CD4-positive, alpha-beta T cell (primary cell): ENCODE data around the gene FNDC3A. TPM values are rescaled to one million over a fixed set of nuclear protein-coding genes. Genes with fewer than 3 reads are reported as not detected.

Experiments used
- ATAC-seq: fragments of 200-7000 bp; cut with Tn5 transposase; one replicate; pipeline ENCODE4 v1.10.0; 2022; ENCODE audit warnings: mild to moderate bottlenecking; ENCODE audit not compliant: poor library complexity
- CTCF ChIA-PET: fragments of 350-600 bp; sonication (Branson Sonifier 250); formaldehyde crosslinking; loops from one replicate; lab custom pipeline; 2021; ENCODE audit warnings: antibody characterized with exemption, inconsistent platforms; lab: Charles Lee
- POLR2A ChIA-PET: fragments of 350-600 bp; sonication (Branson Sonifier 250); formaldehyde crosslinking; loops from one replicate; lab custom pipeline; 2021; ENCODE audit warnings: antibody characterized with exemption, inconsistent platforms; lab: Charles Lee
- DNase-seq, 14 experiments: peaks; one replicate each; pipeline ENCODE4 v3.0.0-alpha.2; 2013 to 2020; ENCODE audit warnings: mixed read lengths in 2 of 14
- H3K27ac ChIP-seq, 2 donors: one replicate each; pipeline versions ENCODE4 v1.5.1 to v1.7.0; 2013; ENCODE audit warnings: low read length in 2 of 2, low read depth in 1 of 2, mild to moderate bottlenecking in 1 of 2
- H3K27me3 ChIP-seq, 2 experiments: 1 replicate in 1 of 2; 2 replicates in 1 of 2; pipeline versions ENCODE4 v1.6.1 to v1.7.0; 2013; ENCODE audit warnings: low read length in 2 of 2, control low read depth in 1 of 2, mild to moderate bottlenecking in 1 of 2, moderate library complexity in 1 of 2; ENCODE audit not compliant: insufficient read depth in 2 of 2, control insufficient read depth in 1 of 2
- H3K36me3 ChIP-seq: one replicate; pipeline ENCODE4 v1.6.1; 2013; ENCODE audit warnings: low read length, control low read depth; ENCODE audit not compliant: insufficient read depth
- H3K4me1 ChIP-seq: one replicate; pipeline ENCODE4 v1.6.1; 2013; ENCODE audit warnings: low read length, control low read depth; ENCODE audit not compliant: insufficient read depth
- H3K4me3 ChIP-seq: one replicate; pipeline ENCODE4 v1.5.1; 2013; ENCODE audit warnings: mild to moderate bottlenecking, low read length, moderate library complexity
- H3K9me3 ChIP-seq, 2 experiments: 1 replicate in 1 of 2; 2 replicates in 1 of 2; pipeline versions ENCODE4 v1.6.1 to v1.7.0; 2013; ENCODE audit warnings: low read length in 2 of 2, mild to moderate bottlenecking in 2 of 2, control low read depth in 1 of 2, moderate library complexity in 1 of 2; ENCODE audit not compliant: control insufficient read depth in 1 of 2, insufficient read depth in 1 of 2
- H3K27ac Mint-ChIP-seq: one replicate; pipeline ENCODE4 v1.8.0; 2020; ENCODE audit warnings: mixed read lengths
- H3K27me3 Mint-ChIP-seq: one replicate; pipeline ENCODE4 v1.8.0; 2021; ENCODE audit warnings: mixed read lengths
- H3K36me3 Mint-ChIP-seq: one replicate; pipeline ENCODE4 v1.8.0; 2021; ENCODE audit warnings: low read depth, mixed read lengths
- H3K4me1 Mint-ChIP-seq: one replicate; pipeline ENCODE4 v1.8.0; 2021; ENCODE audit warnings: low read depth, mixed read lengths
- H3K4me3 Mint-ChIP-seq: one replicate; pipeline ENCODE4 v1.8.0; 2020; ENCODE audit warnings: mild to moderate bottlenecking, mixed read lengths
- H3K9me3 Mint-ChIP-seq: one replicate; pipeline ENCODE4 v1.8.0; 2020; ENCODE audit warnings: mixed read lengths
- intact Hi-C, 2 experiments: fragments of 100-400 bp; cut with DNase I in 1 of 2; cut with micrococcal nuclease in 1 of 2; formaldehyde crosslinking; loops; one replicate each; pipeline versions ENCODE4 v1.15.1 to v1.9.0; 2023 to 2025; cut with DNase I, micrococcal nuclease
- total RNA-seq, 174 experiments: library from RNA in 2 of 174; stranded (reverse) in 2 of 174; gene quantifications; one replicate each; pipeline ENCODE4 v1.2.3 and lab custom pipeline; 2021 to 2026
- TF ChIP-seq, protein P1 (sequence below): fragments of 200-600 bp; IDR thresholded peaks from one replicate; pipeline ENCODE4 v1.8.0; 2022; ENCODE audit warnings: antibody characterized with exemption, mild to moderate bottlenecking

FNDC3A gene
- total RNA-seq, 2 experiments from 2014 or later = 27.7 to 28.6 TPM

DNA sequence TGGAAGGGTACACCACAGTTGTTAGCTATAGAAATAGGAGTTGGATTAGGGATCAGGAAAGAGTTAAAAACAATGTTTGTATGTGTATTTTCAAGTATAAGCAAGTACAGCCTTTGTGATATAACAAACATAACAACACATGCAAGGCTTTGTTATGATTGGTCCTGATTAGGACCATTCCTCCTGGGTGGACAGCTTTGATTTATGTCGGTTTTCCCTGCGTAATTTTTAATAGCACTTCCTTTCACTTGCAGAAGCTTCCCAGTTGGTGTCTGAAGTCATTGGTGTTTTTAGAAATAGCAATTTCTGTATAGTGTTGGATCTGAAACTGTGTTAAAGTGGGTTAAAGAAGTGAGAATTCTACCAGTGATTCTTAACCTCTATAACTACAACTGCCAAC is 10.0 kb downstream of the FNDC3A start:
- no peak overlapping the region for H3K27ac Mint-ChIP-seq
- POLR2A ChIA-PET = interaction anchor here (1.2 kb wide), 1 partner anchor 10 kb away, joined by 3 read pairs; the partner anchor contains the start of gene FNDC3A
- intact Hi-C loops = no loop called here

DNA sequence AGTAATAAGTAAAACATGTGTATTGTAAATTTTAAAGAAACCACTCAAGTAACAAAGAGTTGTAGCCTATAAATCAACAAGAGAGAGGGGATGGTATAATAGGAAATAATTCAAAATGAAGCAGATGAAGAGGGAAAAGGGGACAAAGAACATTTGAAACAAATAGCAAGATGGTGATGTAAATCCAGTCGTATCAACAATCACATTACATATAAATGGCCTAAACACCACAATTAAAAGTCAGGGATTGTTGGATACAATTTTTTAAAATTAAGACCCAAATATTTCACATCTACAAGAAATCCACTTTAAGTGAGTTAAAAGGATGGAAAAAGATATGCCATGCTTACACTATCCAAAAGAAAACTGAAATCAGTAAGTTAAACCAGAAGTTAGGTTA is 15.2 kb downstream of the FNDC3A start:
- Histone ChIP-seq H3K27ac (no peak overlapping the region), H3K4me1 (no peaks in the 10 kb centered on the region), H3K27me3 (no peaks in the 10 kb centered on the region), H3K36me3 (no peaks in the 10 kb centered on the region), H3K9me3 (peaks cover 0 to 5% of the 10 kb centered on the region in 2 experiments), H3K4me3 (no peak overlapping the region)
- Mint-ChIP-seq H3K4me1 (peaks cover 50% of the 10 kb centered on the region), H3K4me3 (no peak overlapping the region), H3K27ac (peak overlapping the region; percentile 24), H3K36me3 (peaks cover 64% of the 10 kb centered on the region), H3K9me3 (no peaks in the 10 kb centered on the region), H3K27me3 (no peaks in the 10 kb centered on the region)
- ChIA-PET CTCF (no interaction called here), POLR2A (no interaction called here)
- intact Hi-C loops = no loop called here
- ATAC-seq (no peak), DNase-seq (no peak)
- TF ChIP-seq, protein P1, sequence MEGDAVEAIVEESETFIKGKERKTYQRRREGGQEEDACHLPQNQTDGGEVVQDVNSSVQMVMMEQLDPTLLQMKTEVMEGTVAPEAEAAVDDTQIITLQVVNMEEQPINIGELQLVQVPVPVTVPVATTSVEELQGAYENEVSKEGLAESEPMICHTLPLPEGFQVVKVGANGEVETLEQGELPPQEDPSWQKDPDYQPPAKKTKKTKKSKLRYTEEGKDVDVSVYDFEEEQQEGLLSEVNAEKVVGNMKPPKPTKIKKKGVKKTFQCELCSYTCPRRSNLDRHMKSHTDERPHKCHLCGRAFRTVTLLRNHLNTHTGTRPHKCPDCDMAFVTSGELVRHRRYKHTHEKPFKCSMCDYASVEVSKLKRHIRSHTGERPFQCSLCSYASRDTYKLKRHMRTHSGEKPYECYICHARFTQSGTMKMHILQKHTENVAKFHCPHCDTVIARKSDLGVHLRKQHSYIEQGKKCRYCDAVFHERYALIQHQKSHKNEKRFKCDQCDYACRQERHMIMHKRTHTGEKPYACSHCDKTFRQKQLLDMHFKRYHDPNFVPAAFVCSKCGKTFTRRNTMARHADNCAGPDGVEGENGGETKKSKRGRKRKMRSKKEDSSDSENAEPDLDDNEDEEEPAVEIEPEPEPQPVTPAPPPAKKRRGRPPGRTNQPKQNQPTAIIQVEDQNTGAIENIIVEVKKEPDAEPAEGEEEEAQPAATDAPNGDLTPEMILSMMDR = no peak

More for the DNA sequence above, 10.0 kb downstream of the FNDC3A start:
- no peak for DNase-seq
- H3K36me3 ChIP-seq = no peaks in the 10 kb centered on the region
- Mint-ChIP-seq H3K36me3 (peaks cover 34% of the 10 kb centered on the region), H3K27me3 (no peaks in the 10 kb centered on the region), H3K4me1 (peaks cover 42% of the 10 kb centered on the region), H3K9me3 (no peaks in the 10 kb centered on the region), H3K4me3 (no peak overlapping the region)
- no peaks in the 10 kb centered on the region for H3K4me1 ChIP-seq
- H3K9me3 ChIP-seq = peaks cover 0 to 5% of the 10 kb centered on the region in 2 experiments
- no peak overlapping the region for H3K4me3 ChIP-seq
- no peaks in the 10 kb centered on the region for H3K27me3 ChIP-seq
- no peak for ATAC-seq
- H3K27ac ChIP-seq = no peak overlapping the region
- CTCF ChIA-PET = interaction anchor here (0.7 kb wide), 1 partner anchor 605 kb away, joined by 3 read pairs; no protein-coding TSS in a partner anchor
- TF ChIP-seq, protein P1 = no peak

DNA sequence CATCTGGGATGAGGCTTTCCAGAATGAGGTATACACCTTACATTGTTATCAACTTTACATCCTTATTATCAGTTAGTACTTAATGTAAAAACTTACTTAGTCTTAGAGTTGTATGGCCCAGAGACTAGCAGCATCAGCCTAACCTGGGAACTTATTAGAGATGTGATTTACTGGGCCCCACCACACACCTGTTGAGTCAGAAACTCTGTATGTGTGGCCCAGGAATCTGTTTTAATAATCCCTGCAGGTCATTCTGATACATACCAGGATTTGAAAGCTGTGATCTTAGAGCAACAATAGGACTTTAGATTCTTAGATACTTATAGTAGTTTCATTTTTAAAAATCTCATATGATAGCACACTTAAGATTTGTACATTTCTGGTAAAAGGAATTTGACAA is 17.4 kb downstream of the FNDC3A start:
- Mint-ChIP-seq H3K9me3 (no peaks in the 10 kb centered on the region), H3K27ac (no peak overlapping the region), H3K4me3 (no peak overlapping the region), H3K27me3 (no peaks in the 10 kb centered on the region), H3K36me3 (peaks cover 70% of the 10 kb centered on the region), H3K4me1 (peaks cover 53% of the 10 kb centered on the region)
- intact Hi-C loops = no loop called here
- Histone ChIP-seq H3K36me3 (no peaks in the 10 kb centered on the region), H3K9me3 (peaks cover 0 to 5% of the 10 kb centered on the region in 2 experiments), H3K27ac (no peak overlapping the region), H3K27me3 (no peaks in the 10 kb centered on the region), H3K4me3 (no peak overlapping the region), H3K4me1 (no peaks in the 10 kb centered on the region)
- no peak for DNase-seq
- TF ChIP-seq, protein P1 = no peak
- ChIA-PET CTCF (no interaction called here), POLR2A (no interaction called here)
- ATAC-seq = no peak
